ENCODE measurements around the gene FAM107A.

- TF ChIP-seq, protein P1, sequence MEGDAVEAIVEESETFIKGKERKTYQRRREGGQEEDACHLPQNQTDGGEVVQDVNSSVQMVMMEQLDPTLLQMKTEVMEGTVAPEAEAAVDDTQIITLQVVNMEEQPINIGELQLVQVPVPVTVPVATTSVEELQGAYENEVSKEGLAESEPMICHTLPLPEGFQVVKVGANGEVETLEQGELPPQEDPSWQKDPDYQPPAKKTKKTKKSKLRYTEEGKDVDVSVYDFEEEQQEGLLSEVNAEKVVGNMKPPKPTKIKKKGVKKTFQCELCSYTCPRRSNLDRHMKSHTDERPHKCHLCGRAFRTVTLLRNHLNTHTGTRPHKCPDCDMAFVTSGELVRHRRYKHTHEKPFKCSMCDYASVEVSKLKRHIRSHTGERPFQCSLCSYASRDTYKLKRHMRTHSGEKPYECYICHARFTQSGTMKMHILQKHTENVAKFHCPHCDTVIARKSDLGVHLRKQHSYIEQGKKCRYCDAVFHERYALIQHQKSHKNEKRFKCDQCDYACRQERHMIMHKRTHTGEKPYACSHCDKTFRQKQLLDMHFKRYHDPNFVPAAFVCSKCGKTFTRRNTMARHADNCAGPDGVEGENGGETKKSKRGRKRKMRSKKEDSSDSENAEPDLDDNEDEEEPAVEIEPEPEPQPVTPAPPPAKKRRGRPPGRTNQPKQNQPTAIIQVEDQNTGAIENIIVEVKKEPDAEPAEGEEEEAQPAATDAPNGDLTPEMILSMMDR (IDR thresholded peaks at IDR 0.05), result no peak
- no peak for TF ChIP-seq POLR2A (IDR thresholded peaks at IDR 0.05)
Observed at GRCh38 chr3:58530354-58530865, 46.8 kb downstream of the FAM107A start.
